CD4-positive, alpha-beta T cell treated with Interleukin-6 at 100 ng/mL for 8 hours (primary cell): ENCODE data around the gene CABLES1.
"Not testable (repeated sequence)": the region's sequence is repeated elsewhere in the genome, so short reads cannot be mapped to it uniquely, and the experiment has no call there.

Experiments used
- DNase-seq: peaks from one replicate; pipeline ENCODE4 v3.0.0-alpha.2; 2020; ENCODE audit warnings: mixed read lengths, low spot score

CABLES1 gene

GRCh38 chr18:23266717-23267446, 131.6 kb downstream of the CABLES1 start:
- no peak for DNase-seq

DNA sequence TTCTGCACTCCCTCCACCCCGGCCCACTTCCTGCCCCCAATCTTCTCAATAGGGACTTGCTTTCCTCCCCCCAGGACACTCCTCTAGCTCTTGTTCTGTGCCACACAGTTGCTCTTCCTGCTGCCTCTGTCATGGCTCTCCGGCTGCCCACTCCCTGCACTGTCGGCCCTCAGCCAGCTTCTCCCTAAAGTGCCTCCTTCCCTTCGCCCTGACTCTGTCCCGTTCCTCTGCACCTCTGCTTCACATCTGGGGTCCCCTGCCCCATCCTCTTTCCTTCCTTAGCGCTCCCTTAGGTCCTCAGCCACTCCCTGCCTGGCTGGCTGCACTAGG, 132.1 kb downstream of the CABLES1 start:
- DNase-seq: no peak

DNA sequence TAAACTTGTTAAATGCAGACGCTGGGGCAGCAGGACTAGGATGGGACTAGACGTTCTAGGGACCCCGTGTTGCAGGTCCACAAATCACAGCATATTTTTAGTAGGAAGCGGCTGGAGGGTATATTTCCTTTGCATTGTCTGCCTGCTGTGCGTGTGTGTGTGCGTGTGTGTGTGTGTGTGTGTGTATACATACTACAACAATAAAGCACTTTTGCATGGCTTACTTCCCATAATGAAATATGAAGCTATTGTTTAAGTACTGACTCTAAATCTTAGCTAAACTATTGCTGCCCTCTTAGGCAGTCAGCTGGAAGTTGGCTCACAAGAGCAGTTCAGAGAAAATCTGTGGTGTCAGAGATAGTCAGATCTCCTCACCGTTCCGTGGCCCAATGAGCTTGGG, 133.4 kb downstream of the CABLES1 start:
- DNase-seq: no peak

GRCh38 chr18:23269068-23269467, 133.8 kb downstream of the CABLES1 start:
- not testable (repeated sequence) for DNase-seq

- no peak for DNase-seq
Observed at GRCh38 chr18:23269928-23270327, 134.6 kb downstream of the CABLES1 start.

DNA sequence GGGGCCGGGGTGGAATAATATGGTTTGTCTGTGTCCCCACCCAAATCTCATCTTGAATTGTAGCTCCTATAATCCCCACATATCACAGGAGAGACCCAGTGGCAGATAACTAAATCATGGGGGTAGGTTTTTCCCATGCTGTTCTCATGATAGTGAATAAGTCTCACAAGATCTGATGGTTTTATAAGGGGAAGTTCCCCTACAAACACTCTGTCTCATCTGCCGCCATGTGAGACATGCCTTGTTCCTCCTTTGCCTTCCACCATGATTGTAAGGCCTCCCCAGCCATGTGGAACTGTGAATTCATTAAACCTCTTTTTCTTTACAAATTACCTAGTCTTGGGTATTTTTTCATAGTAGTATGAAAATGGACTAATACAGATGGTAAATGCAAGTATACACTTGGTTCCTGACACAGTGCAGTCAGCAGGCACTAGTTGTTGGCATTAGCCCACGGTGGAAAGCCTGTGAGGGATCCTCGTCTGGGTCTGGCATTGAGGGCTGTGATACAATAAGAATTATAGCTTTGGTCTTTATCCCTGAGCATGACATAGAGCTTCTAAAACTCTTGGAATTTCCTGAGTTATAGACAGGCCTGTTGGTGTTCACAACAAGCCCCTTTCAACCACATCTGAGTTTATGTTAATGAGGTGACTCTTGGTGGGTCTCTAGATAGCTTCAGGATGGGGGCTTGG, 135.8 kb downstream of the CABLES1 start:
- DNase-seq: no peak

DNA sequence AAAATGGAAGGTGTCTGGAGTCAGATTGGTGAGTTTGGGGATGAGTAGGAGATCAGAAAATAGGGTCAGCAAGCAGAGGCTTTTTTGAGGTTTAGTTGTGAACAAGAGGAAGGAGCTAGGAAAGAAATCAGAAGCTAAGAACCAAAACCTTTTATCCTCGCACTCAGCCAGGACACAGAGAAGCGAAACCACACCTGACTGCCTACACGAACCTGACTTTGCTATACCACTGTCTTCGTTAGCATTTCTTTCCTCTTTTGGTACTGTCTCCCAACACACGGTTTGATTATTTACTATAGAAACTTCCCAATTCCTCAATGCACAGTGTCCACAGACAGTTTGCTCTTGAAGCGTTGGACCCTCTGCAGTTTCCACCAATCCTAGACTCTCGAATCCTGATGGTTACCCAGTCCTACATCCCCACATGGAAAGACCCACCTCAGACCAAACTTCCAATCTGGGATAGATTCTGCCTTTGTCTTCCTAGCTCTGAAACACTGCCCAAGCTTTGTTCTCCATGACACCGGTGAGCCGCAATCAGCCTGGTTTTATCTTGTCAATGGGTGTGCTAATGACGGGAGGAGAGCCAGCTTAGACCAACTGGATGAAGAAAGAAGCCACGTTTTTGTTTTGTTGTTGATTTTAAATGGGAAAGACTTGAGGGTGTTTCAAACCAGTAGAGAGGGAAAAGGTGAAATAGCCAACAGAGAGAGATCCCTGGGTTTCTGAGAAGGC, 137.4 kb downstream of the CABLES1 start:
- DNase-seq: no peak

DNA sequence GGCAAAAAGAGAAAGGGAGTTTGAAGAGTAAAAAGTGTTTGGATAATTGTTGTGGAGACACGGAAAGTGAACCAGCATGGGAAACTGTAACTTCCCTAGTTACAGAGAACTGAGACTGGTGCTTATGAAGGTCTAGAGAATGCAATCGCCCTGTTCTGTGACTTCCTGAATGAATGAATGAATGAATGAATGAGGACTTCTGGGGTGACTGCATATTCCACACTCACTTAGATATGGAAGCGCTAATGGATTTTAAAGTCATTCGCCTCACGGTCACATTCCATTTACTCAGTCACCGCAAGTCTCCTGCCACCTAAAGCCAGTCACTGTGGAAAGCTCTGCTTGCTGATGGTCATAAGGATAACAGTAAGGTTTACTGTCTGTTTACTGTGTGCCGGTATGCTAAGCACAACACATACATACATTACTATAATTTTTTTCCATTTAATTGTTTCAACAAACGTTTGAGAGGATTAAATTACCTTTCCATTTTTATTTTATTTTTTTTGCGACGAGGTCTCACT, 138.2 kb downstream of the CABLES1 start:
- no peak for DNase-seq

- no peak for DNase-seq
Observed at GRCh38 chr18:23274638-23275482, 139.6 kb downstream of the CABLES1 start.

- no peak for DNase-seq
Observed at GRCh38 chr18:23276451-23276850, 141.2 kb downstream of the CABLES1 start.

DNA sequence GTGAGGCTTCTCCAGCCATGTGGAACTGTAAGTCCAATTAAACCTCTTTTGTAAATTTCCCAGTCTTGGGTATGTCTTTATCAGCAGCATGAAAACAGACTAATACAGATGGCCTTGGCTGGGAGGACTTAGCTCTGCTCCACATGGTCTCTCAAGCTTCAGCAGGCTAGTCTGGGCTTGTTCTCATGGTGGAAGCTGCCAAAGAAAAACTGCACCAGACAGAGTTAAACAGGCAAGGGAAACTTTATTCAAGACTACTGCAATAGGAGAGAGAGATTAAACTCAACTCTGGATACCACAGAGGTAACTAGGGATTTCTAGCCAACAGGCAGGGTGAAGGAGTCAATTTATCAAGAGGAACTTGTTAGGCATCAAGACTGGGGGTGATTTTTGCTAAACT, 142.1 kb downstream of the CABLES1 start:
- DNase-seq: no peak

- no peak for DNase-seq
Observed at GRCh38 chr18:23279931-23280330, 144.6 kb downstream of the CABLES1 start.

DNA sequence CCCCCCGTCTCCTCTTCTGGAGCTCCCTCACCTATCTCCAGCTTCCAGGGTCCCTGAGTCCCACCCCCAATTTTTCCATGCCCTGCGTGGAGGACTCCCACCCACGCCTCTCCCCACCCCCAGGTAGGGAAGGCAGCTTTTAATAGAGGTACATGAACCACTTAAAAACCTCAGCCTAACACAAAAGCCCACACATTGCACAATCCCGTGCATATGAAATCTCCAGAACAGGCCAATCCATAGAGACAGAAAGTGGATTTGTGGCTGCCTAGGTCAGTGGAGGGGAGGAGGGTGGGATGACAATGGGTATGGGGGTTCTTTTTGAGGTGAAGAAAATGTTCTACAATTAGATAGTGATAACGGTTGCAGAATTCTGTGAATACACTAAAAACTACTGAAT, 145.6 kb downstream of the CABLES1 start:
- no peak for DNase-seq

DNA sequence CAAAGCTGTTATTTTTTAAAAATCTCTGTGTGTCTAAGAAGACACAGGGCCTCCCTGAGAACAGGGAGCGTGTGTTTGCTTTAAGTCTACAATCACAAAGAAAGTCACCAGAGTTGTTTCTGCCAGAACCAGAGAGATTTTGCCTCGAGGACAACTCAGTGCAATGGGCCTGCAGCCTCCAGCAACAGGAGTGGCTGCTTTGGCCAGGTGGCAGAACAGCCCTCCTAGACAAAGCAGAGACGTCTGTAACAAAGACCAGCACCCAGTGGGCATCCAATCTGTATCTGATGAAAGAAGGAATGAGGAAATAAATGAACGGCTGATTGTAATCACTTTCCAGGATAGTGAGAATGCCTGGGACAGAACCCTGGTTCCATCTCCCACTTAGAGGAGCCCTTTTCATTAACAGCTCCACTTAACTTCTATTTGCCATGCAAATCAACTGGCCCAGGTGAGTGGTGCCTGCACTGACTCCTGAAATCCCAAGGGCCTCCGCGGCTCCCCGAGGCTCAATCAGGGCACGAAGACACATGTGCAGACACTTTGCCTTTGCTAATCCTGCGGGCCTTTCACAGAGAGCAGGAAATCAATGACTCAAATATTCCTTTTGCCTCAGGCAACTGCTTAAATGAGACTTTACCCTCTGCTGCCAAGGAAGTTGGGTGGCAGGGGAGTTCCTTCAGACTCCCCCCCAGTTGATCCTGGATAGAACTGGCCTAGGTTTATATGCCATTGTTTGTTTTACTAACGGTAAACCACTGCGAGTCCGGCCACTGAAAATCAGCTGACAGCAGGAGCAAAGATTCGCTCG, 146.5 kb downstream of the CABLES1 start:
- no peak for DNase-seq

GRCh38 chr18:23282437-23282781, 147.1 kb downstream of the CABLES1 start:
- no peak for DNase-seq

- no peak for DNase-seq
Observed at GRCh38 chr18:23283916-23284430, 148.7 kb downstream of the CABLES1 start.

DNA sequence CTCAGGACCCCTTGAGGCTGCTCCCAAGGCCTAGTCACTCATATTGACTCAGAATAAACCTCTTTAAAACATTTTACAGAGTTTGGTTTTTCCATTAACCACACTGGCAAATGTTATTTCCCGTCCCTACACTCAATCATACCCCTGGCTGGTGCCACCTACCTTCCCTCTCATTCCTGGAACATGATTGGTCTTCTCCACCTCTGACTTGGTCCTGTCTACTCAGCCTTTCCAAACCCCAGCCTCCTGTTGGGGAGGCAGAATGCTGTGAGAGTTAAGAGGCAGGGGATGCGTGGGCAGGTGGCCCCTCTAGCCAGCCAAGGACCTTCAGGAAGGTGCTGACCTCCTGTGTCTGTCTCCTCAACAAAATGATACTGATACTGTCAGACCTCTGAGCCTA, 149.3 kb downstream of the CABLES1 start:
- DNase-seq: no peak

- not testable (repeated sequence) for DNase-seq
Observed at GRCh38 chr18:23285581-23285980, 150.3 kb downstream of the CABLES1 start.

DNA sequence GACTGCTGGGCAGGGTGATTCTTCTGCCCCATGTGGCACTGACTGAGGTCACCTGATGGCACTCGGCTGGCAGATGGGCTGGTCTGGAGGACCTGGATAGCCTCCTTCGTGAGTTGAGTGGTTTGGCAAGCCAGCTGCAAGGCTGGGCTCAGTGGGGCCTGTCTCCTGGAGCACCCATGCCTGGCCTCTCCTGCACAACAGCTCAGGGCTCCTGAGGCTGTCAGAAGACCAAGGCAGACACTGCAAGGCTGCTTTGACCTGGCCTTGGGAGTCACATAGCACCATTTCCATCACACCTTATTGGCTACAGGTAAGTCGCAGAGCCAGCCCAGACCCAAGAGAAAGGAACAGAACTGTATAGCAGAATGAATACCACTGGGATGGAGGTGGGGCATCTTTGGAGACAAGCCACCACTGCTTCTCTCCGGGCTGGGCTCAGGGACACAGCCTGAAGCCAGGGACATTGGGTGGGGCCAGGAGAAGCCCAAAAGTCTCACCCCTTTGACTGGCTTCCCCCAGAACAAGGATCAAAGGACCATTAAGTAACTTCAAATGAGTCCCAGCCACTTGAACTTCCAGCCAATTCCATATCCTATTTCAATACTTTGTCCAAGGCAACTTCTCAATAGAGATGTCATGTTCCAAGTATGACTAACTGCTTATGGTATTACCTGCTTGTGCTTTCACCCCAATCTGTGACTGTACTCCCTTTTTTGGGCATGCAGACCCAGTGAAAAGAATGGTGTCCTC, 156.3 kb downstream of the CABLES1 start:
- DNase-seq: no peak

DNA sequence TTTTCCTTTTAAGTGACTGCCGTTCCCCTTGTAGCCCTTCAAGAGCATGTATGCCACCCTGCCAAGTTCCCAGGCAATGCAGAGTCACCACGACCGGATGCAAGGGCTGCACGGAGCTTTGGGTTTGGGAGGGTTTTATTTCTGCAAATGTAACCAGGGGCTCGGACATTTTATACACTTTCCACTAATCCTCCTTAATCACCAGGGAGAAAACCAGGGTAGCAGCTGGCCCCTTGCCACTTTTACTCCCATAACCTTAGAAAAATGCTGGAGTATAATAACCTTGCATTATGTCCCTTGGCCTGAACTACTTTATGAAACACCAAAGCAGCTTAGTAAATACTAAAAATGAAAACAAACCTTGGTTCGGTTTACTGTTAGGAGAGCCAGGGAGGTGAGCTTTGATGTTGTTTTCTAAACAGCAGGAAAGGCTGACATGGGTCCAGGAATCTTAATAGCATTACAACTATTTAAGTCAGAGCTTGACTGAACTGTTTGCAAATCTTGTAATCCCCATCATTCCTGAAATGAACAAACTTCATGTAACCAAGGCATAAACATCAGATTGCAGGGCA, 165.0 kb downstream of the CABLES1 start:
- DNase-seq: no peak
